Common myeloid progenitor, CD34-positive (primary cell): Measurements from ENCODE around the gene SLC38A8.
A peak's percentile ranks its signal among the peaks of the same experiment; 100 is the strongest.

Source experiments
- CTCF ChIA-PET: fragments of 350-600 bp; sonication (Branson Sonifier 250); formaldehyde crosslinking; loops from one replicate; lab custom pipeline; 2021; ENCODE audit warnings: antibody characterized with exemption; lab: Charles Lee
- POLR2A ChIA-PET: fragments of 350-600 bp; sonication (Branson Sonifier 250); formaldehyde crosslinking; loops from one replicate; lab custom pipeline; 2021; ENCODE audit warnings: antibody characterized with exemption; lab: Charles Lee
- DNase-seq, 3 donors: peaks; one replicate each; pipeline versions ENCODE4 v3.0.0 to v3.0.0-alpha.2; 2013
- H3K27ac ChIP-seq, 2 experiments: 1 replicate in 1 of 2; 2 replicates in 1 of 2; pipeline ENCODE4 v1.7.0; 2013; ENCODE audit warnings: inconsistent platforms in 2 of 2, low read length in 2 of 2, mild to moderate bottlenecking in 2 of 2, low read depth in 1 of 2, moderate library complexity in 1 of 2; ENCODE audit not compliant: severe bottlenecking in 2 of 2, insufficient read depth in 1 of 2, poor library complexity in 1 of 2
- H3K27me3 ChIP-seq, 5 experiments: replicated peaks in 2 of 5; 1 replicate in 3 of 5; 2 replicates in 2 of 5; pipeline versions ENCODE4 v1.6.1 to v1.7.0; 2013; ENCODE audit warnings: low read length in 4 of 5, mild to moderate bottlenecking in 2 of 5, moderate library complexity in 2 of 5, inconsistent platforms in 1 of 5; ENCODE audit not compliant: insufficient read depth in 5 of 5, control insufficient read depth in 4 of 5
- H3K36me3 ChIP-seq, 4 experiments: 1 replicate in 2 of 4; 2 replicates in 2 of 4; pipeline versions ENCODE4 v1.6.1 to v1.7.0; 2013; ENCODE audit warnings: low read length in 3 of 4, control low read depth in 1 of 4, mild to moderate bottlenecking in 1 of 4; ENCODE audit not compliant: control insufficient read depth in 4 of 4, insufficient read depth in 4 of 4
- H3K4me1 ChIP-seq, 4 experiments: 1 replicate in 3 of 4; 2 replicates in 1 of 4; pipeline versions ENCODE4 v1.6.1 to v1.7.1; 2013; ENCODE audit warnings: low read length in 3 of 4, mild to moderate bottlenecking in 3 of 4, control low read depth in 1 of 4, inconsistent platforms in 1 of 4, moderate library complexity in 1 of 4; ENCODE audit not compliant: control insufficient read depth in 4 of 4, insufficient read depth in 4 of 4; ENCODE audit errors: control extremely low read depth in 1 of 4
- H3K4me3 ChIP-seq, 7 experiments: 1 replicate in 4 of 7; 2 replicates in 3 of 7; pipeline versions ENCODE4 v1.5.1 to v1.7.0; 2013; ENCODE audit warnings: mild to moderate bottlenecking in 7 of 7, low read length in 6 of 7, moderate library complexity in 6 of 7, inconsistent platforms in 2 of 7, low read depth in 2 of 7, control low read depth in 1 of 7; ENCODE audit not compliant: insufficient read depth in 4 of 7, control insufficient read depth in 1 of 7; ENCODE audit errors: extremely low read depth in 1 of 7
- H3K9me3 ChIP-seq, 5 experiments: 1 replicate in 4 of 5; 2 replicates in 1 of 5; pipeline versions ENCODE4 v1.6.1 to v1.7.1; 2013; ENCODE audit warnings: low read length in 4 of 5, mild to moderate bottlenecking in 2 of 5, inconsistent platforms in 1 of 5, low read depth in 1 of 5, moderate library complexity in 1 of 5; ENCODE audit not compliant: control insufficient read depth in 4 of 5, insufficient read depth in 2 of 5; ENCODE audit errors: control extremely low read depth in 1 of 5
- WGBS: methylation state at CpG from one replicate; pipeline ENCODE4 v1.1.5; 2013; ENCODE audit not compliant: insufficient coverage; 5-methylcytosine and 5-hydroxymethylcytosine counted together

The SLC38A8 gene

GRCh38 chr16:84071121-84071520 is 28.5 kb upstream of the SLC38A8 start:
- Histone ChIP-seq H3K4me3 (no peak overlapping the region), H3K36me3 (peaks cover 13 to 88% (median 69%) of the 10 kb centered on the region in 4 experiments), H3K27me3 (no peaks in the 10 kb centered on the region), H3K27ac (no peak overlapping the region), H3K9me3 (no peaks in the 10 kb centered on the region), H3K4me1 (no peaks in the 10 kb centered on the region)
- ChIA-PET POLR2A (no interaction called here), CTCF (interaction anchor here (1.2 to 9.5 kb wide), 4 partner anchors 10 to 115 kb away, joined by 3 to 95 read pairs (median 4); partner anchors contain the start of gene OSGIN1)
- 100% methylated on average over 3 of the region's 8 CpGs for WGBS
- DNase-seq = no peak

- no peak overlapping the region for H3K4me3 ChIP-seq
- no peaks in the 10 kb centered on the region for H3K27me3 ChIP-seq
- WGBS = 100% methylated on average over 5 of the region's 6 CpGs
- ChIA-PET POLR2A (no interaction called here), CTCF (interaction anchor here (0.7 to 9.5 kb wide), 8 partner anchors 8 to 245 kb away, joined by 3 to 95 read pairs (median 3); partner anchors contain the start of genes OSGIN1 and TAF1C)
- no peak for DNase-seq
- no peaks in the 10 kb centered on the region for H3K9me3 ChIP-seq
- no peaks in the 10 kb centered on the region for H3K4me1 ChIP-seq
- peaks cover 16 to 88% (median 63%) of the 10 kb centered on the region in 4 experiments for H3K36me3 ChIP-seq
- H3K27ac ChIP-seq = no peak overlapping the region
These were observed 26.9 kb upstream of the SLC38A8 start for GRCh38 chr16:84069540-84069939.

- ChIA-PET POLR2A (no interaction called here), CTCF (interaction anchor here (0.8 to 9.5 kb wide), 5 partner anchors 18 to 118 kb away, joined by 3 to 95 read pairs (median 3); partner anchors contain the start of genes OSGIN1 and TAF1C)
- no peak overlapping the region for H3K27ac ChIP-seq
- DNase-seq = no peak
- no peaks in the 10 kb centered on the region for H3K9me3 ChIP-seq
- peaks cover 17 to 88% (median 61%) of the 10 kb centered on the region in 4 experiments for H3K36me3 ChIP-seq
- WGBS = 82% methylated on average over 12 of the region's 13 CpGs
- H3K4me3 ChIP-seq = no peak overlapping the region
- H3K4me1 ChIP-seq = no peaks in the 10 kb centered on the region
- no peaks in the 10 kb centered on the region for H3K27me3 ChIP-seq
These were observed 26.3 kb upstream of the SLC38A8 start for GRCh38 chr16:84068783-84069462.

- H3K27ac ChIP-seq = no peak overlapping the region
- CTCF ChIA-PET = interaction anchor here (0.8 to 9.5 kb wide), 9 partner anchors 8 to 112 kb away, joined by 3 to 95 read pairs (median 3); partner anchors contain the start of genes OSGIN1 and SLC38A8
- WGBS = 98% methylated on average over 8 of the region's 8 CpGs
- no peaks in the 10 kb centered on the region for H3K4me1 ChIP-seq
- H3K9me3 ChIP-seq = no peaks in the 10 kb centered on the region
- no peak for DNase-seq
- H3K36me3 ChIP-seq = peaks cover 17 to 85% (median 63%) of the 10 kb centered on the region in 4 experiments
- H3K27me3 ChIP-seq = no peaks in the 10 kb centered on the region
- H3K4me3 ChIP-seq = no peak overlapping the region
- POLR2A ChIA-PET = no interaction called here
These were observed 25.4 kb upstream of the SLC38A8 start for GRCh38 chr16:84068041-84068440.

DNA sequence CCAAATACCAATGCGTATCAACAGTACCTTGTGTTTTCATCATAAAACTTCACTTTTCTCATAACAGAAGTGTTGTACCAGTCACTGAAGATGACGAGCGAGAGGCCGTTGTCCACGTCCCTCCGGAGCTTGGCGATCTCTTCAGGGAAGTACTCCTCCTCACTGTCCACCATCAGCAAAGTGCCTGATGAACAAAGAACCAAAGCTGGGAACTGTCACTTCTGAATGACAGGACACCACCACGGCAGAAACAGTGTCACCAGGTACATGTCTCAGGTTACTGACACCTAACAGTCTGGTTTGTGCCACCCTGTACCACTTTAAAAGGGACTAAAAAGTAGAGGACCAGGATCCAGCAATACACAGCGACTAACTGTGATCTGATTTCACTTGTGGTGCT is 25.0 kb upstream of the SLC38A8 start:
- peaks cover 17 to 85% (median 64%) of the 10 kb centered on the region in 4 experiments for H3K36me3 ChIP-seq
- WGBS = 99% methylated on average over 8 of the region's 9 CpGs
- no peaks in the 10 kb centered on the region for H3K4me1 ChIP-seq
- H3K27me3 ChIP-seq = no peaks in the 10 kb centered on the region
- no peak overlapping the region for H3K27ac ChIP-seq
- H3K4me3 ChIP-seq = no peak overlapping the region
- H3K9me3 ChIP-seq = no peaks in the 10 kb centered on the region
- CTCF ChIA-PET = interaction anchor here (0.8 to 9.5 kb wide), 8 partner anchors 8 to 112 kb away, joined by 3 to 95 read pairs (median 4); partner anchors contain the start of genes OSGIN1 and SLC38A8
- DNase-seq = no peak
- POLR2A ChIA-PET = no interaction called here

DNA sequence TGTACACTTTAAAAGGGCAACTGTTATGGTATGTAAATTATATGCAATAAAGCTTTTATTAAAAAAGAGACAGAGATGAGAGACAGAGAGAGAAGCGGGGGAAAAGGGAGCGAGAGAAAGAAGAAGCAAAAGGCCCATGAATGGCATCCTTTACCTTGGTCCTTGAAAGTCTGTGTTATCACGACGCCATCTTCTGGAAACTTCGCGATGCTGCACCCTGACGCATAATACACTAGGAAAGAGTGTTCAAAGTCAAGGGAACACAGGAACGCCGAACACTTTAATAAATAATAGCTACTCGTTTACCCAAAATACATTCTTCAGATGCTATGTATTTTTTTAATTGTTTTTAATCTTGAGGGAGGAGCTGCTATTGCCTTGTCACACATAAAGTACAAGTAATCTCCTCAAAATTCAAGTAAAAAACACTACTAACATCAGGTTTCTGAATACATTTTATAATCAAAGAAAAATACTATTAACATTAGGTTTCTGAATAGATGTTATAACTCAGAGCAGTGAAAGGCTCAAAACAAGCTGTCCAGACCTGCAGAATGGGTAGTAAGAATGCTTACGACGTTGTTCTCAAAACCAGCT is 23.0 kb upstream of the SLC38A8 start:
- H3K36me3 ChIP-seq = peaks cover 24 to 88% (median 66%) of the 10 kb centered on the region in 4 experiments
- peak; percentile 46 to 64 (median 58) for DNase-seq
- no peaks in the 10 kb centered on the region for H3K9me3 ChIP-seq
- no peak overlapping the region for H3K27ac ChIP-seq
- no peaks in the 10 kb centered on the region for H3K4me1 ChIP-seq
- CTCF ChIA-PET = interaction anchor here (0.7 to 9.5 kb wide), 32 partner anchors 9 to 428 kb away, joined by 3 to 95 read pairs (median 4); partner anchors contain the start of genes MBTPS1, OSGIN1, SLC38A8 and TAF1C
- no peak overlapping the region for H3K4me3 ChIP-seq
- H3K27me3 ChIP-seq = no peaks in the 10 kb centered on the region
- WGBS = 69% methylated on average over 9 of the region's 12 CpGs
- POLR2A ChIA-PET = no interaction called here
